OCI-LY7 (cell line): ENCODE data around the gene SLCO1C1.
"Not testable (repeated sequence)": the region's sequence is repeated elsewhere in the genome, so short reads cannot be mapped to it uniquely, and the experiment has no call there.

Source experiments
- CTCF ChIP-seq: fragments of 200-600 bp; sonication (generic); conservative IDR thresholded peaks from 2 replicates; pipeline ENCODE4 v1.5.1; 2014; ENCODE audit warnings: mild to moderate bottlenecking, antibody characterized with exemption, low read length, moderate library complexity, mixed read lengths
- EZH2phosphoT487 ChIP-seq: fragments of 200-600 bp; sonication (generic); IDR thresholded peaks from 2 replicates; pipeline ENCODE4 v1.6.1; 2018; ENCODE audit warnings: low read depth, borderline replicate concordance, mild to moderate bottlenecking, mixed run types, antibody characterized with exemption, low read length, moderate library complexity, mixed read lengths

- TF ChIP-seq CTCF, EZH2phosphoT487: not testable (repeated sequence)
Measured at GRCh38 chr12:20783796-20784357, 88.7 kb downstream of the SLCO1C1 start.
